Prostate gland (tissue), 2 donors: ENCODE results near the gene MRAS. TPM values are rescaled to one million over a fixed set of nuclear protein-coding genes. Genes with fewer than 3 reads are reported as not detected.

Source experiments
- DNase-seq: peaks from one replicate; pipeline ENCODE4 v3.0.0-alpha.2; 2019; ENCODE audit warnings: low spot score
- H3K27ac ChIP-seq, 2 donors: fragments of 200-600 bp; sonication (generic); 2 replicates each; pipeline ENCODE4 v1.5.1; 2017 to 2019
- H3K27me3 ChIP-seq: fragments of 200-600 bp; sonication (generic); replicated peaks from 2 replicates; pipeline ENCODE4 v1.5.1; 2019; ENCODE audit not compliant: insufficient read depth
- H3K36me3 ChIP-seq, 2 donors: fragments of 200-600 bp; sonication (generic); 1 replicate in 1 of 2; 2 replicates in 1 of 2; pipeline versions ENCODE4 v1.5.1 to v1.8.1; 2017 to 2019
- H3K4me1 ChIP-seq: fragments of 200-600 bp; sonication (generic); replicated peaks from 2 replicates; pipeline ENCODE4 v1.5.1; 2019
- H3K4me3 ChIP-seq, 2 donors: fragments of 200-600 bp; sonication (generic); 2 replicates each; pipeline ENCODE4 v1.5.1; 2017 to 2019
- H3K9me3 ChIP-seq: fragments of 200-600 bp; sonication (generic); 2 replicates; pipeline ENCODE4 v1.5.1; 2017
- POLR2A ChIP-seq: fragments of 450-650 bp; IDR thresholded peaks from one replicate; pipeline ENCODE4 v1.6.1; 2016; ENCODE audit warnings: antibody characterized with exemption, mild to moderate bottlenecking
- POLR2AphosphoS5 ChIP-seq: sonication (generic); formaldehyde crosslinking; IDR thresholded peaks from one replicate; pipeline ENCODE4 v1.6.1; 2017; ENCODE audit warnings: antibody characterized with exemption
- WGBS: methylation state at CpG from one replicate; pipeline ENCODE4 v1.1.5; 2018; 5-methylcytosine and 5-hydroxymethylcytosine counted together
- intact Hi-C: fragments of 100-400 bp; cut with DNase I; formaldehyde crosslinking; loops from one replicate; pipeline ENCODE4 v1.14.2; 2022
- total RNA-seq, 2 donors: library from RNA; depleted of rRNA; stranded (reverse); fragments of >200 nt; gene quantifications; one replicate each; pipeline ENCODE4 v1.1.0, GENCODE V29; 2016
- TF ChIP-seq, protein P1 (sequence below), 4 experiments: fragments of 200-600 bp in 2 of 4; fragments of 450-650 bp in 2 of 4; sonication (generic) in 2 of 4; IDR thresholded peaks; 1 replicate in 3 of 4; 2 replicates in 1 of 4; pipeline ENCODE4 v1.5.1; 2016 to 2019; ENCODE audit warnings: antibody characterized with exemption in 4 of 4, mild to moderate bottlenecking in 2 of 4, moderate library complexity in 2 of 4

MRAS gene
- total RNA-seq, 2 donors from 2014 or later: 8.7 to 25.3 TPM

DNA sequence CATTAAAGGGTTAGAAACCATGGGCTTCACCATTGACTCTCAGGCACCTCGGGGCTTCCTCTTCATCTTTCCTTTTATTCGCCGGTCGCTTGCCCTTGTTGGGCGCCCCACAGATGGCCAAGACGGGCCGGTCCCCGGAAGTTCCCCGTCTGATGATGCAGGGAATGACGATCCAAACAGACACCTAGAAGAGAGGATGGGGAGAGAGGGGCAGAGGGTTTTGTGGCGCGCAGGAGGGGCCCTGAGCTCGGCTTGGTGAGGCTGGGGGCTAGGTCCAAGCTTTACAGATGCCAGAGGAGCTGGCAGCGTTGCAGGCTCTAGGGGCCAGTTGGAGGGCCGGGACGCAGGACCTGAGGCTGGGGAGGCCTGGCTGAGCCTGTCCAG, 85.5 kb downstream of the MRAS start:
- WGBS: 29% methylated on average over 16 of the region's 16 CpGs
- Histone ChIP-seq H3K27ac (no peak overlapping the region), H3K27me3 (no peaks in the 10 kb centered on the region), H3K4me3 (no peak overlapping the region), H3K9me3 (no peaks in the 10 kb centered on the region), H3K36me3 (no peaks in the 10 kb centered on the region), H3K4me1 (no peaks in the 10 kb centered on the region)
- intact Hi-C loops: no loop called here
- TF ChIP-seq, protein P1, sequence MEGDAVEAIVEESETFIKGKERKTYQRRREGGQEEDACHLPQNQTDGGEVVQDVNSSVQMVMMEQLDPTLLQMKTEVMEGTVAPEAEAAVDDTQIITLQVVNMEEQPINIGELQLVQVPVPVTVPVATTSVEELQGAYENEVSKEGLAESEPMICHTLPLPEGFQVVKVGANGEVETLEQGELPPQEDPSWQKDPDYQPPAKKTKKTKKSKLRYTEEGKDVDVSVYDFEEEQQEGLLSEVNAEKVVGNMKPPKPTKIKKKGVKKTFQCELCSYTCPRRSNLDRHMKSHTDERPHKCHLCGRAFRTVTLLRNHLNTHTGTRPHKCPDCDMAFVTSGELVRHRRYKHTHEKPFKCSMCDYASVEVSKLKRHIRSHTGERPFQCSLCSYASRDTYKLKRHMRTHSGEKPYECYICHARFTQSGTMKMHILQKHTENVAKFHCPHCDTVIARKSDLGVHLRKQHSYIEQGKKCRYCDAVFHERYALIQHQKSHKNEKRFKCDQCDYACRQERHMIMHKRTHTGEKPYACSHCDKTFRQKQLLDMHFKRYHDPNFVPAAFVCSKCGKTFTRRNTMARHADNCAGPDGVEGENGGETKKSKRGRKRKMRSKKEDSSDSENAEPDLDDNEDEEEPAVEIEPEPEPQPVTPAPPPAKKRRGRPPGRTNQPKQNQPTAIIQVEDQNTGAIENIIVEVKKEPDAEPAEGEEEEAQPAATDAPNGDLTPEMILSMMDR (IDR thresholded peaks at IDR 0.05): no peak
- no peak for TF ChIP-seq POLR2A
- TF ChIP-seq POLR2AphosphoS5: no peak
- no peak for DNase-seq

DNA sequence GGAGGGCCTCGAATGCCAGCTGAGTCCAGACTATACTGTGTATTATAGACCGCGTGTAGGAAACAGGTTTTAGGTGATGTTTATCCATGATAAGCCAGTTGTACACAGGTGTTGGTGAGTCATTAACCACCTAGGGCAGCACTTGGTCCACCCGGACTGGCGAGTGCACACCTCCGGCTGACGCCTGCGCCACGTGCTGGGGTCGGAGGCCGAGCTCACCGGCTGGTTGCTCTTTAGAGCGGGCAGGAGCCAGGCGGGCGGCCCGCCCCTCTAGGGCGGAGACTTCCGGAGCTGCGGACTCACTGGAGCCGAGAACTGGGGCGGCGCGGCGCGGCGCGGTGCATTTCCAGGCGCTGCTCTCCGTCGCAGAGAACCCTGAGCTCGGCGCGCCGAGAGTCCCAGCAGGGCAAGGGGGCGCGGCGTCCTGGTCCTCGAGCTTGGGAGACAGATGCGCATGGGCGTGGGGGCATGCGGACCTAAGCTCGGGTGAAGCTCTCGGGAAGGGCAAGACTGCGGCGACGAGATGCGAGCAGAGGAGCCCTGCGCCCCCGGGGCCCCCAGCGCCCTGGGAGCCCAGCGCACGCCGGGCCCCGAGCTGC, 86.0 kb downstream of the MRAS start, which contains the start of gene ESYT3:
ESYT3 (plus strand) TSS at position 341 of the 599 bp plus-strand sequence; CDS start at position 524, 183 bp downstream.
- H3K9me3 ChIP-seq: no peaks in the 10 kb centered on the region
- intact Hi-C loops: no loop called here
- H3K4me1 ChIP-seq: no peaks in the 10 kb centered on the region
- 1% methylated on average over 42 of the region's 54 CpGs for WGBS
- DNase-seq: peak; percentile 37
- no peaks in the 10 kb centered on the region for H3K27me3 ChIP-seq
- H3K27ac ChIP-seq: no peak within 1 kb of the TSS
- H3K4me3 ChIP-seq: peak within 1 kb of the TSS; percentile 23 to 35
- no peaks in the 10 kb centered on the region for H3K36me3 ChIP-seq
- TF ChIP-seq POLR2A: peak; percentile 21
- TF ChIP-seq, protein P1 (IDR thresholded peaks at IDR 0.05): no peak

DNA sequence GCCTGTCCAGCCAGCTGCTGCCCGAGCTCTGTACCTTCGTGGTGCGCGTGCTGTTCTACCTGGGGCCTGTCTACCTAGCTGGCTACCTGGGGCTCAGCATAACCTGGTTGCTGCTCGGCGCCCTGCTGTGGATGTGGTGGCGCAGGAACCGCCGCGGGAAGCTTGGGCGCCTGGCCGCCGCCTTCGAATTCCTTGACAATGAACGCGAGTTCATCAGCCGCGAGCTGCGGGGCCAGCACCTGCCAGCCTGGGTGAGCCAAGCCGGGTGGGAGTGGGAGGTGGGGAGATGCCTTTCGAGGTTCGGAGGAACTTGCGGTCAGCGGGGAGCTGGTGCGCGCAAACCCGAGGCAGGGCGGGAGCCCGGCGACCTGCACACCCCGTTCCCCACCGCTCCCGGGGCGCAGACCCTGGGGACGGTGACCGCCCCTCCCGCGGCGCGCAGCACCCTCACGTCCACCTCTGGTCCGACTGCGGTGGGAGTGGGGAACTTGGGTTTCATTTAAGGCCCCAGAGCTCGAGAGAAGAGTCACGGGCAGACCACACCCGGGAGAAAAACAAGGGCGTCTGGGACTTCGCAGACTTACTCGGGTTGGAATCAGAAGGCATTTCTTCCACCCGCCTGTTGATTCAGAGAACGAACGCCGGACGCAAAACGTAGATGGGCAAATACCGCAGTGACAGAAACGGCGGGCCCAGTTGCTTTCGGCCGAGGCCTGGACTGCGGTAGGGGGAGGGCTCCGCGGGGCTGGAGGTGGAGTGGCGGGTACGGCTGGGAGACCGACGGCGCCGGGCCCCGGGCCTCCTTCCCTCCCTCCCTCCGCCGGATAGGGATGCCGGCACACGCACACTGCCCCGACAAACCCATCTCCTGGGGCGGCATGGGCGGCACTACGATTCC, 86.7 kb downstream of the MRAS start:
- Histone ChIP-seq H3K27me3 (no peaks in the 10 kb centered on the region), H3K4me3 (peak overlapping the region; percentile 23 to 35), H3K36me3 (no peaks in the 10 kb centered on the region), H3K27ac (no peak overlapping the region), H3K9me3 (no peaks in the 10 kb centered on the region), H3K4me1 (no peaks in the 10 kb centered on the region)
- DNase-seq: no peak
- intact Hi-C loops: no loop called here
- TF ChIP-seq POLR2AphosphoS5: no peak
- no peak for TF ChIP-seq POLR2A
- TF ChIP-seq, protein P1 (IDR thresholded peaks at IDR 0.05): no peak
- WGBS: 6% methylated on average over 64 of the region's 78 CpGs

DNA sequence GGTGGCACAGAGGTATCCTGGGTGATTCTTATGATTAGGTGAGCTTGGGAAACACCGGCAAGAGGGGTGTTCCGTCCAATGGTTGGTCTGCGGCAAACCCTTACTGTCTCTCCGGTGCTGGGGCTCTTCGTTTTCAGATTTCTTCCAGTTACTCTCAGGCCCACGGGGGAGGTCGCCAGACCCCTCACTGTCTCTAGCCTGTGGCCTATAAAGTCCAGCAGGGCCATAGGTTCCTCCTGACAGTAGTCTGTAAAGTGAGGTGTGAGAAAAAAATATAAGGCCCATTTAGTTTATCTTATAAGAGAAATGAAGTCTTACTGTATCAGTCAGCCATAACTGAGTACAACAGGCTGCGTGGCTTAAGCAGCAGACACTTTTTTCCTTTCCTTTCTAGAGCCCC, 87.5 kb downstream of the MRAS start:
- TF ChIP-seq POLR2AphosphoS5: no peak
- TF ChIP-seq, protein P1 (IDR thresholded peaks at IDR 0.05): no peak
- no peak for TF ChIP-seq POLR2A

More for the DNA sequence above, 87.5 kb downstream of the MRAS start:
- no peaks in the 10 kb centered on the region for H3K4me1 ChIP-seq
- intact Hi-C loops: no loop called here
- DNase-seq: no peak
- no peak overlapping the region for H3K27ac ChIP-seq
- H3K4me3 ChIP-seq: no peak overlapping the region
- no peaks in the 10 kb centered on the region for H3K36me3 ChIP-seq
- WGBS: 86% methylated on average over 8 of the region's 8 CpGs
- no peaks in the 10 kb centered on the region for H3K9me3 ChIP-seq
- H3K27me3 ChIP-seq: no peaks in the 10 kb centered on the region
